HepG2 (cell line): ENCODE data around the gene SNRNP48. TPM values are rescaled to one million over a fixed set of nuclear protein-coding genes. Genes with fewer than 3 reads are reported as not detected.

Source experiments
- ADNP ChIP-seq: sonication (generic); formaldehyde crosslinking; IDR thresholded peaks from 2 replicates; pipeline ENCODE4 v1.4.0; 2020; ENCODE audit warnings: missing genetic modification reagents
- BATF2 ChIP-seq: sonication (generic); formaldehyde crosslinking; IDR thresholded peaks from 2 replicates; pipeline ENCODE4 v1.8.0; 2022; ENCODE audit warnings: mild to moderate bottlenecking, missing genetic modification reagents, moderate library complexity
- CCAR2 ChIP-seq: fragments of 200-400 bp; formaldehyde crosslinking; optimal IDR thresholded peaks from 2 replicates; pipeline ENCODE3; 2018; ENCODE audit warnings: low read depth, mild to moderate bottlenecking, low read length, moderate library complexity
- CENPX ChIP-seq: sonication (generic); formaldehyde crosslinking; IDR thresholded peaks from 2 replicates; pipeline ENCODE4 v1.9.0; 2021; ENCODE audit warnings: mild to moderate bottlenecking, missing genetic modification reagents, moderate library complexity
- CERS6 ChIP-seq: sonication (generic); formaldehyde crosslinking; IDR thresholded peaks from 2 replicates; pipeline ENCODE4 v1.5.0; 2020; ENCODE audit warnings: missing genetic modification reagents
- CTCF ChIP-seq: sonication (generic); formaldehyde crosslinking; IDR thresholded peaks from 2 replicates; pipeline ENCODE4 v1.5.0; 2020; ENCODE audit warnings: mild to moderate bottlenecking, missing genetic modification reagents, moderate library complexity
- ELF1 ChIP-seq: sonication (generic); formaldehyde crosslinking; IDR thresholded peaks from 2 replicates; pipeline ENCODE4 v1.4.0; 2020; ENCODE audit warnings: missing genetic modification reagents
- ERF ChIP-seq: IDR thresholded peaks from 2 replicates; pipeline ENCODE4 v1.6.1; 2018; ENCODE audit warnings: missing biosample characterization, missing genetic modification reagents
- ETV6 ChIP-seq: sonication (generic); formaldehyde crosslinking; conservative IDR thresholded peaks from 2 replicates; pipeline ENCODE4 v1.4.0; 2020; ENCODE audit warnings: missing genetic modification reagents
- HDAC1 ChIP-seq: sonication (generic); formaldehyde crosslinking; IDR thresholded peaks from 2 replicates; pipeline ENCODE4 v1.5.1; 2020; ENCODE audit warnings: mild to moderate bottlenecking, missing genetic modification reagents
- JUNB ChIP-seq: sonication (generic); formaldehyde crosslinking; IDR thresholded peaks from 2 replicates; pipeline ENCODE4 v1.8.0; 2022; ENCODE audit warnings: missing genetic modification reagents, mild to moderate bottlenecking, borderline replicate concordance
- MYPOP ChIP-seq: sonication (generic); formaldehyde crosslinking; IDR thresholded peaks from 2 replicates; pipeline ENCODE4 v1.8.1; 2023; ENCODE audit warnings: mild to moderate bottlenecking, moderate library complexity, missing genetic modification reagents
- PCBP2 ChIP-seq: fragments of 200-400 bp; formaldehyde crosslinking; optimal IDR thresholded peaks from 2 replicates; pipeline ENCODE3; 2018; ENCODE audit warnings: low read length, low read depth; ENCODE audit not compliant: poor library complexity, severe bottlenecking
- SCMH1 ChIP-seq: sonication (generic); formaldehyde crosslinking; IDR thresholded peaks from 2 replicates; pipeline ENCODE4 v1.9.0; 2021; ENCODE audit warnings: missing genetic modification reagents, mild to moderate bottlenecking, borderline replicate concordance
- SIX4 ChIP-seq: sonication (generic); formaldehyde crosslinking; IDR thresholded peaks from 2 replicates; pipeline ENCODE4 v1.4.0; 2020; ENCODE audit warnings: missing genetic modification reagents
- SMYD3 ChIP-seq: sonication (generic); formaldehyde crosslinking; IDR thresholded peaks from 2 replicates; pipeline ENCODE4 v1.8.1; 2023; ENCODE audit warnings: mild to moderate bottlenecking, missing genetic modification reagents
- SP140L ChIP-seq: sonication (generic); formaldehyde crosslinking; IDR thresholded peaks from 2 replicates; pipeline ENCODE4 v1.4.0; 2020; ENCODE audit warnings: missing genetic modification reagents, borderline replicate concordance
- ZIK1 ChIP-seq: sonication (generic); formaldehyde crosslinking; IDR thresholded peaks from 2 replicates; pipeline ENCODE4 v1.5.0; 2020; ENCODE audit warnings: mild to moderate bottlenecking, low read depth, missing genetic modification reagents, borderline replicate concordance
- ZKSCAN1 ChIP-seq: fragments of 150-350 bp; IDR thresholded peaks from 2 replicates; pipeline ENCODE4 v1.6.1; 2014; ENCODE audit warnings: low read length
- ZNF136 ChIP-seq: sonication (generic); formaldehyde crosslinking; IDR thresholded peaks from 2 replicates; pipeline ENCODE4 v1.8.1; 2022; ENCODE audit warnings: low read depth, mild to moderate bottlenecking, moderate library complexity, missing genetic modification reagents
- ZNF232 ChIP-seq: sonication (generic); formaldehyde crosslinking; IDR thresholded peaks from 2 replicates; pipeline ENCODE4 v1.4.0; 2020; ENCODE audit warnings: missing genetic modification reagents, borderline replicate concordance
- ZNF24 ChIP-seq: fragments of 450-650 bp; IDR thresholded peaks from 2 replicates; pipeline ENCODE4 v1.6.1; 2017; ENCODE audit warnings: antibody characterized with exemption, mild to moderate bottlenecking
- ZNF331 ChIP-seq: sonication (generic); formaldehyde crosslinking; IDR thresholded peaks from 2 replicates; pipeline ENCODE4 v1.4.0; 2020; ENCODE audit warnings: missing genetic modification reagents
- ZNF598 ChIP-seq: sonication (generic); formaldehyde crosslinking; IDR thresholded peaks from 2 replicates; pipeline ENCODE4 v1.5.1; 2020; ENCODE audit warnings: mild to moderate bottlenecking, missing genetic modification reagents, borderline replicate concordance
- ZNF619 ChIP-seq: sonication (generic); formaldehyde crosslinking; IDR thresholded peaks from 2 replicates; pipeline ENCODE4 v1.4.0; 2020; ENCODE audit warnings: mild to moderate bottlenecking, missing genetic modification reagents
- ZNF678 ChIP-seq: sonication (generic); formaldehyde crosslinking; IDR thresholded peaks from 2 replicates; pipeline ENCODE4 v1.4.0; 2020; ENCODE audit warnings: mild to moderate bottlenecking, missing genetic modification reagents
- ZNF780A ChIP-seq: sonication (generic); formaldehyde crosslinking; IDR thresholded peaks from 2 replicates; pipeline ENCODE4 v1.8.0; 2022; ENCODE audit warnings: mild to moderate bottlenecking, missing genetic modification reagents, moderate library complexity
- polyA plus RNA-seq, 8 experiments: library from polyadenylated mRNA; depleted of rRNA in 3 of 8; stranded (reverse) in 7 of 8; unstranded in 1 of 8; fragments of >200 nt; fragmentation: Illumina TruSeq in 4 of 8; extraction: Trizol in 4 of 8; gene quantifications; 2 replicates each; pipeline versions ENCODE4 v1.2.1 to v1.2.3, GENCODE V29; 2011 to 2016; ENCODE audit warnings: low read depth in 4 of 8, missing spikeins in 1 of 8, mixed read lengths in 1 of 8; ENCODE audit not compliant: insufficient read depth in 1 of 8
- total RNA-seq, 5 experiments: library from RNA; depleted of rRNA; stranded (reverse); fragments of >200 nt; fragmentation: Illumina TruSeq; extraction: Trizol; gene quantifications; 2 replicates each; pipeline ENCODE4 v1.2.3, GENCODE V29; 2016; ENCODE audit warnings: low read depth in 1 of 5

Gene SNRNP48
- total and polyA plus RNA-seq, 2 of the 13 experiments (the other 11 are each of a cell fraction or from before 2014, with no cell fraction given): 17.5 to 47.5 TPM

GRCh38 chr6:7615611-7616383 lies 25.8 kb downstream of the SNRNP48 start (continued):
- TF ChIP-seq SP140L (CRISPR knock-in tag): no peak
- no peak for TF ChIP-seq ZKSCAN1
- TF ChIP-seq ZNF619: no peak
- TF ChIP-seq ZNF780A: peak; percentile 59; the same call in 1 of the 2 replicates
- no peak for TF ChIP-seq ZNF136 (CRISPR knock-in tag)
- 0 out of 2 replicates have a peak, but pooled peaks have one; percentile 31 for TF ChIP-seq ZNF24
- peak; percentile 88 for TF ChIP-seq CTCF
- no peak for TF ChIP-seq ETV6 (CRISPR knock-in tag)
- no peak for TF ChIP-seq CERS6 (CRISPR knock-in tag)
- 0 out of 2 replicates have a peak, but pooled peaks have one; percentile 7 for TF ChIP-seq ZNF331 (CRISPR knock-in tag)
- TF ChIP-seq ERF (CRISPR knock-in tag): peak; percentile 64; the same call in 1 of the 2 replicates
- TF ChIP-seq ZIK1: no peak
- 0 out of 2 replicates have a peak, but pooled peaks have one; percentile 19 for TF ChIP-seq JUNB (CRISPR knock-in tag)
- TF ChIP-seq BATF2 (CRISPR knock-in tag): no peak
- TF ChIP-seq ZNF598 (CRISPR knock-in tag): no peak
- no peak for TF ChIP-seq SIX4 (CRISPR knock-in tag)
- TF ChIP-seq CENPX (CRISPR knock-in tag): no peak
- TF ChIP-seq ELF1: 0 out of 2 replicates have a peak, but pooled peaks have one; percentile 17
- TF ChIP-seq PCBP2: no peak
- TF ChIP-seq SCMH1 (CRISPR knock-in tag): no peak
- TF ChIP-seq ADNP (CRISPR knock-in tag): no peak
- TF ChIP-seq SMYD3 (CRISPR knock-in tag): 0 out of 2 replicates have a peak, but pooled peaks have one; percentile 37
- no peak for TF ChIP-seq MYPOP (CRISPR knock-in tag)
- TF ChIP-seq CCAR2: peak; percentile 43
- TF ChIP-seq ZNF678 (CRISPR knock-in tag): no peak
- TF ChIP-seq HDAC1 (CRISPR knock-in tag): no peak
- no peak for TF ChIP-seq ZNF232 (CRISPR knock-in tag)
